GM19240 (cell line): ENCODE data around the gene ENDOU.
"Not testable (repeated sequence)": the region's sequence is repeated elsewhere in the genome, so short reads cannot be mapped to it uniquely, and the experiment has no call there.

Source experiments
- DNase-seq: peaks from one replicate; pipeline ENCODE4 v3.0.0; 2011; ENCODE audit warnings: low spot score; ENCODE audit not compliant: insufficient read length

ENDOU gene

GRCh38 chr12:47698055-47698454 is 27.2 kb downstream of the ENDOU start:
- DNase-seq, result no peak

DNA sequence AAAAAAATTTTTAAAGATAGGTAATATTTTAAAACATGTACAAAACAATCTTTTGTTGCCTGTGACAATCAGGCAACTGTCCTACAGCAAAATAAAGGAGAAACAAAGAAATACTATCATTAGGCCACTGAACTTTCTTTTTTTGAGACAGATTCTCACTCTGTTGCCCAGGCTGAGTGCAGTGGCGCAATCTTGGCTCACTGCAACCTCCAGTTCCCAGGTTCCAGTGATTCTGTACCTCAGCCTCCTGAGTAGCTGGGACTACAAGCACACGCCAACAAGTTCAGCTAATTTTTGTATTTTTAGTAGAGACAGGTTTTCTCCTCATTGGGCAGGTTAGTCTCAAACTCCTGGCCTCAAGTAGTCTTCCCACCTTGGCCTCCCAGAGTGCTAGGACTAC is 36.1 kb downstream of the ENDOU start:
- no peak for DNase-seq

GRCh38 chr12:47687636-47688035 is 37.7 kb downstream of the ENDOU start:
- DNase-seq, result no peak

GRCh38 chr12:47686645-47687240 is 38.5 kb downstream of the ENDOU start:
- DNase-seq, result no peak

DNA sequence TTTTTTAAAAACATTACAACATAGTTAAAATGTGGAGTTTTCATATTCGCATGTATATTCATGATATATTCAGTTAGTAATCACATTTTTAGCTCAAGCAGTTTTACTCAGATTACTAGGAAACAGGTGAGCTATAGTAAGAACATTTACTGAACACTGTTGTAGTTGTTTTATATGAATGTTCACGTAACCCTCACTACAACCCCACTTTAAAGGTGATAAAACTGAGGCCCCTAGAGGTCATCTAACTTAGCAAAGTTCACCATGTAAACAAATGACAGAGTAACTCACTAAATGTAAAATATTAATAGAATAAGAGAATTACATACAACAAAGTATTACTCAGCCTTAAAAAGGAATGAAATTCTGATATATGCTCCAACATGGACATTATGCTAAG is 45.5 kb downstream of the ENDOU start:
- DNase-seq, result no peak

- DNase-seq, result no peak
Measured at GRCh38 chr12:47672068-47672467, 53.2 kb downstream of the ENDOU start.

DNA sequence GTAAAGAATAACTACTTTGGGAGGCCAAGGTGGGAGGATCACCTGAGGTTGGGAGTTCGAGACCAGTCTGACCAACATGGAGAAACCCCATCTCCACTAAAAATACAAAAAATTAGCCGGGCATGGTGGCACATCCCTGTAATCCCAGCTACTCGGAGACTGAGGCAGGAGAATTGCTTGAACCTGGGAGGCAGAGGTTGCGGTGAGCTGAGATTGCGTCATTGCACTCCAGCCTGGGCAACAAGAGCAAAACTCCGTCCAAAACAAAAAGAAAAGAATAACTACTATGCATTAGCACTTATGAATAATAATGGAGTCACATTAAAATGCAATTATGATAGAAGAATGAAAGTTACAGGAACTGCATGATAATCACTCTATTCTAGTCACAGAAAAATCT is 57.4 kb downstream of the ENDOU start:
- not testable (repeated sequence) for DNase-seq
